ENCODE results near the gene GLG1.
A peak's percentile ranks its signal among the peaks of the same experiment; 100 is the strongest.

Gene GLG1

GRCh38 chr16:74603848-74604247, 3.1 kb downstream of the GLG1 start:
- Histone ChIP-seq H3K4me2 (ENCODE audit: insufficient read depth, low read length) (no peak overlapping the region), H3K9me3 (ENCODE audit: insufficient read depth, low read length, severe bottlenecking) (no peaks in the 10 kb centered on the region), H3K9ac (ENCODE audit: low read depth, low read length) (no peak overlapping the region), H3K27ac (ENCODE audit: low read length) (no peak overlapping the region), H3K4me1 (ENCODE audit: insufficient read depth, low read length) (peaks cover 57% of the 10 kb centered on the region), H3K4me3 (ENCODE audit: low read depth in 1 of 2, low read length in 2 of 2) (no peak overlapping the region), H4K20me1 (ENCODE audit: insufficient read depth, low read length) (peaks cover 26% of the 10 kb centered on the region), H2AFZ (ENCODE audit: low read depth, low read length) (no peak overlapping the region), H3K36me3 (ENCODE audit: insufficient read depth, low read length) (no peaks in the 10 kb centered on the region; the same call in 1 of the 2 replicates), H3K79me2 (ENCODE audit: insufficient read depth, low read length) (peaks cover 65% of the 10 kb centered on the region), H3K27me3 (ENCODE audit: insufficient read depth, low read length, poor library complexity) (no peaks in the 10 kb centered on the region)
- DNase-seq (no peak), ATAC-seq (ENCODE audit: insufficient read depth, low read depth) (no peak)
- TF ChIP-seq CTCF (IDR thresholded peaks at IDR 0.05; ENCODE audit: borderline replicate concordance, extremely low read depth, low read length, poor library complexity, severe bottlenecking): no peak
- TF ChIP-seq EZH2 (IDR thresholded peaks at IDR 0.05; ENCODE audit: borderline replicate concordance, low read depth, low read length, severe bottlenecking): no peak

GRCh38 chr16:74601126-74601871, 5.6 kb downstream of the GLG1 start:
- peaks cover 22% of the 10 kb centered on the region for H4K20me1 ChIP-seq (ENCODE audit: insufficient read depth, low read length)
- H3K79me2 ChIP-seq (ENCODE audit: insufficient read depth, low read length): peaks cover 75% of the 10 kb centered on the region
- H3K27me3 ChIP-seq (ENCODE audit: insufficient read depth, low read length, poor library complexity): no peaks in the 10 kb centered on the region
- H3K4me3 ChIP-seq (ENCODE audit: low read depth in 1 of 2, low read length in 2 of 2): no peak overlapping the region
- ATAC-seq (ENCODE audit: insufficient read depth, low read depth): peak; percentile 100
- no peak for TF ChIP-seq EZH2 (IDR thresholded peaks at IDR 0.05; ENCODE audit: borderline replicate concordance, low read depth, low read length, severe bottlenecking)
- no peak for TF ChIP-seq CTCF (IDR thresholded peaks at IDR 0.05; ENCODE audit: borderline replicate concordance, extremely low read depth, low read length, poor library complexity, severe bottlenecking)
- H3K27ac ChIP-seq (ENCODE audit: low read length): peak overlapping the region; percentile 32; the same call in 1 of the 2 replicates
- no peaks in the 10 kb centered on the region for H3K9me3 ChIP-seq (ENCODE audit: insufficient read depth, low read length, severe bottlenecking)
- DNase-seq: peak; percentile 76
- H3K9ac ChIP-seq (ENCODE audit: low read depth, low read length): no peak overlapping the region
- H2AFZ ChIP-seq (ENCODE audit: low read depth, low read length): no peak overlapping the region
- peaks cover 42% of the 10 kb centered on the region for H3K4me1 ChIP-seq (ENCODE audit: insufficient read depth, low read length)
- peak overlapping the region; percentile 37 for H3K4me2 ChIP-seq (ENCODE audit: insufficient read depth, low read length)
- no peaks in the 10 kb centered on the region; the same call in 1 of the 2 replicates for H3K36me3 ChIP-seq (ENCODE audit: insufficient read depth, low read length)

GRCh38 chr16:74596586-74596985, 10.3 kb downstream of the GLG1 start:
- Histone ChIP-seq H3K4me1 (ENCODE audit: insufficient read depth, low read length) (peaks cover 17% of the 10 kb centered on the region), H3K36me3 (ENCODE audit: insufficient read depth, low read length) (no peaks in the 10 kb centered on the region), H3K27ac (ENCODE audit: low read length) (no peak overlapping the region)

More at GRCh38 chr16:74596586-74596985, 10.3 kb downstream of the GLG1 start:
- TF ChIP-seq CTCF (IDR thresholded peaks at IDR 0.05; ENCODE audit: borderline replicate concordance, extremely low read depth, low read length, poor library complexity, severe bottlenecking) (no peak), EZH2 (IDR thresholded peaks at IDR 0.05; ENCODE audit: borderline replicate concordance, low read depth, low read length, severe bottlenecking) (no peak)
- Histone ChIP-seq H3K79me2 (ENCODE audit: insufficient read depth, low read length) (peaks cover 51% of the 10 kb centered on the region), H2AFZ (ENCODE audit: low read depth, low read length) (no peak overlapping the region), H3K27me3 (ENCODE audit: insufficient read depth, low read length, poor library complexity) (no peaks in the 10 kb centered on the region), H3K9ac (ENCODE audit: low read depth, low read length) (no peak overlapping the region), H3K4me3 (ENCODE audit: low read depth in 1 of 2, low read length in 2 of 2) (no peak overlapping the region), H4K20me1 (ENCODE audit: insufficient read depth, low read length) (peaks cover 12% of the 10 kb centered on the region), H3K9me3 (ENCODE audit: insufficient read depth, low read length, severe bottlenecking) (no peaks in the 10 kb centered on the region), H3K4me2 (ENCODE audit: insufficient read depth, low read length) (no peak overlapping the region)
- ATAC-seq (ENCODE audit: insufficient read depth, low read depth) (no peak), DNase-seq (no peak)

Measured in DND-41 (cell line).